Measurements from ENCODE around the gene PDE3B. TPM values are rescaled to one million over a fixed set of nuclear protein-coding genes. Genes with fewer than 3 reads are reported as not detected.
"Not testable (repeated sequence)": the region's sequence is repeated elsewhere in the genome, so short reads cannot be mapped to it uniquely, and the experiment has no call there.

The PDE3B gene
- polyA plus RNA-seq, 1 donor (not counting 4 experiments of a cell fraction or from before 2014, with no cell fraction given): 0.01 TPM

- TF ChIP-seq CTCF (optimal IDR thresholded peaks at IDR 0.05 in 1 of 3, IDR thresholded peaks at IDR 0.05 in 1 of 3, conservative IDR thresholded peaks at IDR 0.05 in 1 of 3; ENCODE audit: extremely low read depth in 1 of 3, insufficient read depth in 2 of 3, low read length in 3 of 3) (no peak), EZH2 (IDR thresholded peaks at IDR 0.05; ENCODE audit: low read length) (no peak)
Observed at GRCh38 chr11:14793546-14793945, 149.9 kb downstream of the PDE3B start.

GRCh38 chr11:14796028-14796427 is 152.4 kb downstream of the PDE3B start:
- FAIRE-seq; H2AFZ ChIP-seq (ENCODE audit: control insufficient read depth, low read length); H4K20me1 ChIP-seq (ENCODE audit: control insufficient read depth, extremely low read depth, insufficient read depth, low read length); H3K36me3 ChIP-seq (ENCODE audit: control insufficient read depth in 2 of 2, extremely low read depth in 1 of 2, insufficient read depth in 2 of 2, low read length in 2 of 2); H3K9me1 ChIP-seq (ENCODE audit: control insufficient read depth, extremely low read depth, insufficient read depth, low read length); H3K79me2 ChIP-seq (ENCODE audit: control insufficient read depth, insufficient read depth, low read length); H3K27me3 ChIP-seq (ENCODE audit: control insufficient read depth, extremely low read depth, insufficient read depth, low read length); dilution Hi-C loops (cut with MboI; ENCODE audit: extremely low pct_ligation_motif_present, low sequenced_read_pairs); DNase-seq (ENCODE audit: low read depth, low spot score); H3K4me3 ChIP-seq (ENCODE audit: control insufficient read depth in 2 of 3, extremely low read depth in 1 of 3, insufficient read depth in 2 of 3, low read depth in 1 of 3, low read length in 3 of 3); H3K4me1 ChIP-seq (ENCODE audit: control insufficient read depth, extremely low read depth, insufficient read depth, low read length); H3K9me3 ChIP-seq (ENCODE audit: control insufficient read depth, low read depth, low read length); H3K9ac ChIP-seq (ENCODE audit: control insufficient read depth, extremely low read depth, insufficient read depth, low read length); H3K27ac ChIP-seq (ENCODE audit: control insufficient read depth, insufficient read depth, low read length); H3K4me2 ChIP-seq (ENCODE audit: control insufficient read depth, extremely low read depth, insufficient read depth, low read depth, low read length): not testable (repeated sequence)

More at GRCh38 chr11:14793546-14793945, 149.9 kb downstream of the PDE3B start:
- DNase-seq (ENCODE audit: low read depth, low spot score) (no peak), FAIRE-seq (no peak)
- no peaks in the 10 kb centered on the region for H3K4me1 ChIP-seq (ENCODE audit: control insufficient read depth, extremely low read depth, insufficient read depth, low read length)
- no peak overlapping the region for H3K9ac ChIP-seq (ENCODE audit: control insufficient read depth, extremely low read depth, insufficient read depth, low read length)
- H3K4me2 ChIP-seq (ENCODE audit: control insufficient read depth, extremely low read depth, insufficient read depth, low read depth, low read length): no peak overlapping the region
- H3K36me3 ChIP-seq (ENCODE audit: control insufficient read depth in 2 of 2, extremely low read depth in 1 of 2, insufficient read depth in 2 of 2, low read length in 2 of 2): no peaks in the 10 kb centered on the region
- no peaks in the 10 kb centered on the region for H3K27me3 ChIP-seq (ENCODE audit: control insufficient read depth, extremely low read depth, insufficient read depth, low read length)
- no peak overlapping the region for H3K4me3 ChIP-seq (ENCODE audit: control insufficient read depth in 2 of 3, extremely low read depth in 1 of 3, insufficient read depth in 2 of 3, low read depth in 1 of 3, low read length in 3 of 3)
- no peaks in the 10 kb centered on the region for H3K9me3 ChIP-seq (ENCODE audit: control insufficient read depth, low read depth, low read length)
- no peaks in the 10 kb centered on the region for H3K79me2 ChIP-seq (ENCODE audit: control insufficient read depth, insufficient read depth, low read length)
- no peak overlapping the region for H2AFZ ChIP-seq (ENCODE audit: control insufficient read depth, low read length)
- H3K27ac ChIP-seq (ENCODE audit: control insufficient read depth, insufficient read depth, low read length): no peak overlapping the region
- dilution Hi-C loops (cut with MboI; ENCODE audit: extremely low pct_ligation_motif_present, low sequenced_read_pairs): no loop called here
- H4K20me1 ChIP-seq (ENCODE audit: control insufficient read depth, extremely low read depth, insufficient read depth, low read length): no peaks in the 10 kb centered on the region
- H3K9me1 ChIP-seq (ENCODE audit: control insufficient read depth, extremely low read depth, insufficient read depth, low read length): no peaks in the 10 kb centered on the region

GRCh38 chr11:14803846-14804245 is 160.2 kb downstream of the PDE3B start:
- Histone ChIP-seq H3K4me1 (ENCODE audit: control insufficient read depth, extremely low read depth, insufficient read depth, low read length) (no peaks in the 10 kb centered on the region), H3K9me3 (ENCODE audit: control insufficient read depth, low read depth, low read length) (no peaks in the 10 kb centered on the region), H3K9ac (ENCODE audit: control insufficient read depth, extremely low read depth, insufficient read depth, low read length) (no peak overlapping the region), H3K27me3 (ENCODE audit: control insufficient read depth, extremely low read depth, insufficient read depth, low read length) (no peaks in the 10 kb centered on the region), H3K4me2 (ENCODE audit: control insufficient read depth, extremely low read depth, insufficient read depth, low read depth, low read length) (no peak overlapping the region), H3K79me2 (ENCODE audit: control insufficient read depth, insufficient read depth, low read length) (no peaks in the 10 kb centered on the region), H3K36me3 (ENCODE audit: control insufficient read depth in 2 of 2, extremely low read depth in 1 of 2, insufficient read depth in 2 of 2, low read length in 2 of 2) (no peaks in the 10 kb centered on the region), H3K4me3 (ENCODE audit: control insufficient read depth in 2 of 3, extremely low read depth in 1 of 3, insufficient read depth in 2 of 3, low read depth in 1 of 3, low read length in 3 of 3) (no peak overlapping the region), H3K9me1 (ENCODE audit: control insufficient read depth, extremely low read depth, insufficient read depth, low read length) (no peaks in the 10 kb centered on the region), H2AFZ (ENCODE audit: control insufficient read depth, low read length) (no peak overlapping the region), H4K20me1 (ENCODE audit: control insufficient read depth, extremely low read depth, insufficient read depth, low read length) (no peaks in the 10 kb centered on the region), H3K27ac (ENCODE audit: control insufficient read depth, insufficient read depth, low read length) (no peak overlapping the region)
- no peak for FAIRE-seq
- DNase-seq (ENCODE audit: low read depth, low spot score): no peak
- dilution Hi-C loops (cut with MboI; ENCODE audit: extremely low pct_ligation_motif_present, low sequenced_read_pairs): no loop called here
- no peak for TF ChIP-seq CTCF (optimal IDR thresholded peaks at IDR 0.05 in 1 of 3, IDR thresholded peaks at IDR 0.05 in 1 of 3, conservative IDR thresholded peaks at IDR 0.05 in 1 of 3; ENCODE audit: extremely low read depth in 1 of 3, insufficient read depth in 2 of 3, low read length in 3 of 3)
- TF ChIP-seq EZH2 (IDR thresholded peaks at IDR 0.05; ENCODE audit: low read length): no peak

All from keratinocyte (primary cell).